Esophagus squamous epithelium (tissue), 4 donors: ENCODE measurements around the gene NAA11.

Experiments
- CTCF ChIP-seq, 6 experiments: fragments of 450-650 bp in 4 of 6; fragments of 200-600 bp in 2 of 6; sonication (generic) in 2 of 6; IDR thresholded peaks; one replicate each; pipeline ENCODE4 v1.5.1; 2016 to 2019; ENCODE audit warnings: antibody characterized with exemption in 6 of 6, mild to moderate bottlenecking in 4 of 6, moderate library complexity in 4 of 6
- POLR2A ChIP-seq, 4 donors: fragments of 450-650 bp; IDR thresholded peaks; one replicate each; pipeline ENCODE4 v1.6.1; 2017; ENCODE audit warnings: antibody characterized with exemption in 4 of 4, mild to moderate bottlenecking in 4 of 4, moderate library complexity in 3 of 4

GRCh38 chr4:79325436-79325835 lies 425 bp downstream of the NAA11 start:
- no peak for TF ChIP-seq CTCF (IDR thresholded peaks at IDR 0.05)
- TF ChIP-seq POLR2A (IDR thresholded peaks at IDR 0.05), result no peak
